Hematopoietic multipotent progenitor cell treated with erythropoietin and hydrocortisone succinate and interleukin-3 and kit ligand, for 8 days (in vitro differentiated cells): ENCODE data around the gene MKNK1.

ENCODE experiments used
- DNase-seq: peaks from one replicate; pipeline ENCODE4 v3.0.0-alpha.2; 2015

The MKNK1 gene

DNA sequence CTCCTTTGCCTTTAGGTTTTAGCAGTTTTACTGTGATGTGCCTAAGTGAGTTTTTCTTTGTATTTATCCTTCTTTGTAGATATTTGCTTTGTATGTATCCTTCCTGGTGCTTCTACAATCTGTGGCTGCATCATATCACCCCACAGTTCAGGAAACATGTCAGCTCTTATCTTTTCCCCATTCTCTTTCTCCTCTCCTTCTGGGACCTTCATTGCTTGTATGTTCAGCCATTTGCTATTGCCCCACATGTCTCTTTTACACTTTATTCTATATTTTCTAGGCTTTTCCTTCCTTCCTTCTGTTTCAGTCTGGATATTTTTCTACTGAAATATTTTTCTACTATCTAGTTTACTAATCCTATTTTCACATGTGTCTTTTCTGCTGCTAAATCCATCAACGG lies 67.5 kb downstream of the MKNK1 start:
- DNase-seq, result no peak

DNA sequence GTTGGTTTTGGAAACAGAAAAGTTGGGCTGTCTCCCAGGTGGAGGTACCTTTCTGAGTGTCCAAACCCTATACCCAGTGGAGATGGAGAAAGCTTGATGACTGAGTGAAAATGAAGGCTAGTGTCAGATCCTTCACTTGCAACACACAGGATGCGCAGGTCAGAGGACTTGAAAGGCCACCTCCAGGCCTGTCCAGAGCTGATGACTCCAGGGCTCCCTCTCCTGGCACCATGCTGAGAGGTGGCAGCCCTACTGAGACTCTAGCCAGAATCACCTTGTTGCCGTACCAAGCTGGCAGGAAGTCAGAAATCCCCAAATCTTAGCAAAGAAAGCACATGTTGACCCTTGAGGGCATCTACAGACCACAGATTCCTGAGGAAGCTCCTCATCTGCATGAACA lies 69.0 kb downstream of the MKNK1 start:
- DNase-seq, result peak; percentile 57

GRCh38 chr1:46533179-46533864 lies 70.7 kb downstream of the MKNK1 start:
- DNase-seq, result peak; percentile 16

- DNase-seq, result peak; percentile 50
Observed at GRCh38 chr1:46532498-46533178, 71.4 kb downstream of the MKNK1 start.

DNA sequence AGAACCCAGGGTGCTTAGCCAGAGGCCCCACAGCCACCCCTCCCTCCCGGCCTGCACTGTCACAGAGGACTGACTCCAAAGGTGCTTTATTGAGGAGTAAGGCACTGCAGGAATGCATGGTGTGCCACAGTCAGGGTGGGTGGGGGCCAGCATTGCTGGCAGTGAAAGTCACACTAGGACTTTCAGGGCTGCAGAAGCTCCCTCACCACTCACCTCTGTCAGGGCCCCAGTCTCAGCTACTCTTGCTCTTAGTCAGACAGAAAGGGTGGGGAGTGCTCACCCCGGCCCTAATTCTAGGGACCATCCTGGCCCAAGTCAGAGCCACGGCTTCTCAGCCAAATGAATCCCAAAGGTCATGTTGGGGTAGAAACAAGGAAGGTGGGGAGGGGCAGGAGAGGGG lies 72.0 kb downstream of the MKNK1 start:
- DNase-seq, result no peak

- no peak for DNase-seq
Observed at GRCh38 chr1:46530791-46531409, 73.2 kb downstream of the MKNK1 start.

- DNase-seq, result no peak
Observed at GRCh38 chr1:46530311-46530710, 73.8 kb downstream of the MKNK1 start.

DNA sequence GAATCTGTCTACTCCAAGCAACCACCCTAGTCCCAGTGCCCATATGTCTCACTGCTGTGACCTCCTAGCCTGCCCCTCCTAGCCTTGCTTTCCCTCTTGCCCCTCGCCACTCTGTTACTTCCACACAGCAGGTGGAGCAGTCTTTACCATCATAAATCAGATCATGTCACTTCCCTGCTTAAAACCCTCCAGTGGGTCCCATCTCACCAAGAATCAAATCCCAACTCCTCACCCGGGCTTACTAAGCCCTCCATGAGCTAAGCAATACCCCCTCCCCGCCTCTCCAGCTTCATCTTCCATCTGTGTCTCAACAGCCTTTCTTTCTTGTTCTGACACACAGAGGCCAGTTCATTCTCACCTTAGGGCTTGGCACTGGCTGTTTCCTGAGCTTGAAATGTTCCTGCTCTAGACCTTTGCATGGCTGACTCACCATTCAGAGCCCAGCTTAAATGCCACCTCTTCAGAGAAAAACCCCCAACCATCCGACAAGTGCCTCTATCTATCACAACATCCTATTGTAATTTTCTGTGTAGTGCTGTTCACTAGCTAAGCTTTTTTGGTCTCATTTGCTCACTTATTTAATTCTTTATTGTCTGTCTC lies 74.9 kb downstream of the MKNK1 start:
- DNase-seq, result no peak

DNA sequence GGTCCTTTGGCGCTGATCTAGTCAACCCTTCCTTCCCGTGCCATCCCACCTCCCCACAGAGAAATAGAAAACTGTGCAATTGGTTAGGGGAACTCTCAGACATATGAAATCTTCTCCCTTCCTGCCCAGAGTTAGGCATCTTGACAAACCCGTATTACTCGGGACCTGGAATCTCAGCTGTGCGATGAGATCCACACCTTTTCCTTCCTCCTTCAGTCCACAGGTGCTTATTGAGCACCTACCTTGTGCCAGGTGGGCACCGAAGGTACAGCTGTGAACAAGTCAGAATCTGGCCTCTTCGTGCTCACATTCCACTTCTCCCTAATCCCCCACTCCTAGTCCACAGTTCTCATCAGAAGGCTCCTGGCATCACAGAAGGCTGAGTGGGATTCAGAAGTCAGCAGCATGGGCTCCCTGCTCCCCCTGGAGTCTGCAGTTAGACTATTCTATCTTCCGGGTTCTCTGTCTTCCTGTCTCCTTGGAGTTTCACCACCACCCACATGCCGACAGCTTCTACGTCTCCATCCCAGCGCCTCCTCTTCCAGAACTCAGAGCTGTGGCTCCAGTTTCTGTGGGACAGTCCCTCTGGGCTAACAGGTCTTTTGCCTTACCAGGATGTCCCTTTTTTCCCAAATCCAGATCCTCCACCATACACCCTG lies 75.6 kb downstream of the MKNK1 start:
- peak; percentile 19 for DNase-seq

DNA sequence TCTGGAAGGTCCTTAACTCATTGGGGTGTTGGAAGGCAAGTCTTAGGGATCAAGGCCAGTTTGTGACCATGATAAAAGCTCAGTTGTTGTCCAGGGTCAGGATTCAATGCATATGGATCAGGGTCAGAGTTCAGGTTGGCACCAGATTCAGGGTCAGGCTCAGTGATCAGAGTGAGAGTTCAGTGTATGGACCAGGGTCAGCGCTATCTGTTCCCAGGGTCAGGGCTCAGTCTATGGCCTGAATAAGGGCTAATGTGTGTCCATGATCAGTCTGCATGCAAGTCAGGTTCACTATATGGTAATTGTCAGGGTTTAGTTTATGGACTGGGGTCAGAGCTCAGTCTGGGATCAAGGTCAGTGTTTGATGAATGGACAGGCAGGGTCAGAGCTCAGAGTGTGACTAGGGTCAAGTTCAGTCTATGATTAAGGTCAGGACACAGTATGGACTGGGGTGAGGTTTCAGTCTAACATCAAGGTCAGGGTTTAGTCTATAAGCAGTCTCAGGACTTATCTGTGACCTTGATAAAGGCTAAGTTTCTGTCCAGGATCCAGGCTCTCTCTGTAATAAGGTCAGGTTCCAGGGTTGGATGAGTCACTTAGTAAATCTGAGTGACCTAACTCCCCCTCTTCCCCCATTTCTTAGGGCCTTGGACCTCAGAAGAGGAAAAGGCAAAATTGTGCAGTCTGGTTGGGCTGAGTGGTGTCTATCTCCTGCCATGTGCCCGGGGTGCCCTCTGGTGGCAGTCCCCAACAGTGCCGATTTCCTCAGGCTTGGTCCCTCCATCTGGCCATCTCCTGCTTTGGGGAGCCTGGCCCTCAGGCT lies 76.4 kb downstream of the MKNK1 start:
- DNase-seq, result peak; percentile 82

- DNase-seq, result no peak
Observed at GRCh38 chr1:46526691-46527291, 77.3 kb downstream of the MKNK1 start.

DNA sequence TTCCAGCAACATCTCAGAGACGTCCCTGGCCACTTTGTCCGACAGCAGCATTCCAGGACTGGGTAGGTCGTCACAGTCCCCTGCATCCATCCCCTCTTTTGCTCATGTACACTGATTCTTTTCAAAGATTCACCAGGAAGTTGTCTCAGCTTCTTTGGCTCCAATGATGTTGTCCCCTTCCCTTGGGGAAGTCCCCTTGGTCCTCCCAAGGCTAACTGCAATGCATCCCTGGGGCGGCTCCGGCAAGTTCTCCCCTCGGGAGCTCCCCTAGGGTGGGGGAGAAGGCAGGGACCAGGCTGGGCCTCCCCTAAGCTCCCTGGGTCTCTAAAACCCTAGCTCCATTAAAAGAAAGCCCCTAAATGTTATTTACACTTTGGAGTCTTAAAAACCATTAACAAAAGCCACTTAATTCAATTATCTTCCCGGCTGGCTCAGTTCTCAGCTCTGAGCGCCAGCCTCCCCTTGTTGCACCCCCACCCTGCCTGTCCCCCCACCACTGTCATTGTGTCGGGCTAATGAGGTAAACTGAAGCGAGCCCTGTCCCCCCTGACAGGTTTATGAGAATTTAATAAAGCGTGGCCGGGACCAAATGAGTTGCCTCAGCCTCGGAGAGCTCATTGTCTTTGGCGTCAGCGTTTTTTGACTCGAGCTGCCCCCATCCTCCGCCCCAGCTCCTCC lies 77.9 kb downstream of the MKNK1 start:
- DNase-seq, result no peak

- DNase-seq, result peak; percentile 17
Observed at GRCh38 chr1:46525253-46525983, 78.7 kb downstream of the MKNK1 start.

- DNase-seq, result no peak
Observed at GRCh38 chr1:46524843-46525242, 79.2 kb downstream of the MKNK1 start.

GRCh38 chr1:46523496-46524353 lies 80.3 kb downstream of the MKNK1 start:
- peak; percentile 72 for DNase-seq

DNA sequence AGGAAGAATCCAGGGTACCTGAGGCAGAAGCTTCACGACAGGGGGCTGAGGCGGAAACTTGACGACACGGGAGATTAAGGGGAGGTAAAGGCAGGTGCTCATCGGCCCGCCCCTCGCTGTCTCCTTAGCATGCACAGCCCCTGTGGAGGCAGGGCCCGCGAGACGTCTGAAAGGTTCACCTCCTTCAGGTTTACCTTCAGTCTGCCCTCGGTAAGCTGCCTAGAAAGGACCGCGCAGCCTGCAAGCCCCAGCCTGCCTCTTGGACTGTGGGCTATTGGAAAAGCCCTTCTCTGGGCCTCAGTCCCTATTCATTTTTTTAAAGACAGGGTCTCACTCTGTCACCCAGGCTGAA lies 81.1 kb downstream of the MKNK1 start:
- no peak for DNase-seq

- peak; percentile 99 for DNase-seq
Observed at GRCh38 chr1:46522184-46522968, 81.7 kb downstream of the MKNK1 start.

DNA sequence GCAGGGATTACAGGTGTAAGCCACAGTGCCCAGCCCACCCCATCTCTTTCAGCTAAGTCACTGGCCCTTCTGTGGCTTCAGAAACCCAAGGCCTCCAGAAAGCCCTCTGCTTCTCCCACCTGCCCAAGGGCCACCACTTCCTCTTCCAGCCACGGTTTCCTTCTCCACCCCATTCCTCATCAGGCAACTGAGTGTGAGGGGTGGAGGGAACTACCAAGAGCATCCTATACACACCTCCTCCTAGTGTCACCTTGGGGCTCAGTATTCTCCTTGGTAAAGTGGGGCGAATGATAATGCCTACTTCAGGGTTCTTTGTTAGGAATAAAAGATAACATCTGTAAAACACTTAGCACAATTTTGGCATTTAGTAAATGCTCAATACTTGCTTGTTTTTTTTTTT lies 82.7 kb downstream of the MKNK1 start:
- no peak for DNase-seq
